HuH-7.5 (cell line): Measurements from ENCODE around the gene RCOR3.
"Not testable (repeated sequence)": the region's sequence is repeated elsewhere in the genome, so short reads cannot be mapped to it uniquely, and the experiment has no call there.

ENCODE experiments used
- DNase-seq: peaks from one replicate; pipeline ENCODE4 v3.0.0; 2011; ENCODE audit warnings: low spot score

Gene RCOR3

DNA sequence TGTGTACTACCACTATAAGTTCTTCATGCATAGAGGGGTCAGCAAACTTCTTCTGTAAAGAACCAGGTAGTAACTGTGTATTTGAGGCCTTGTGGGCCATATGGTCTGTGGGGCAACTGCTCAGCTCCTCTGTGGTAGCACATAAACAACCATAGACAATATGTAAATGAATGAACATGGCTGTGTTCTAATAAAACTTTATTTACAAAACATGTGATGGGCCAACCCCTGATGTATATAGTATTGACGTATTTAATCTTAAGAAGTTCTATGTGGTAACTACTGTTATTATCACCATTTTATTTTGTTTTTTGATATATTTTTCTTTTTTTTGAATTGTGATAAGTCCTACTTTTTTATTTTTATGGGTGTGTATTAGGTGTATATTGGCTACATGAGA is 82.8 kb downstream of the RCOR3 start:
- no peak for DNase-seq

DNA sequence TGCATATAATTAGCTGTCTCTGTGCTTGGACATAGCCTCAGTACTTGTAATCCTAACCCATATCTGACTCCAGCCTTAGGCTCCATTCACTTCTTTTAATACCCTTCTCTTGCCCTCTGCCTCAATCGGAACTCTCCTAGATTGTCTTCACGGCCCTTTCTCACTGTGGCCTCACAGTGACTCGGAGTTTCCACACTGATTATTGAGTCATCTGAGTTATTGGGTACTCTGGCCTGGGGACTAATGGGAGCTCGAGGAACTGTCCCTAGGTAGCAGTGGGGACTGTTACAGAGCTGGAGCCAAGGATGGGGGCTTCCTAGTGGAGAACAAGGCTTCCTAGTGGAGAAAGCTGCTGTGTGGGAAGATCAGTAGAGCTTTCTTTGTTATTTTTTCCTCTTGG is 84.4 kb downstream of the RCOR3 start:
- no peak for DNase-seq

- DNase-seq, result no peak
Observed at GRCh38 chr1:211344152-211344618, 85.0 kb downstream of the RCOR3 start.

DNA sequence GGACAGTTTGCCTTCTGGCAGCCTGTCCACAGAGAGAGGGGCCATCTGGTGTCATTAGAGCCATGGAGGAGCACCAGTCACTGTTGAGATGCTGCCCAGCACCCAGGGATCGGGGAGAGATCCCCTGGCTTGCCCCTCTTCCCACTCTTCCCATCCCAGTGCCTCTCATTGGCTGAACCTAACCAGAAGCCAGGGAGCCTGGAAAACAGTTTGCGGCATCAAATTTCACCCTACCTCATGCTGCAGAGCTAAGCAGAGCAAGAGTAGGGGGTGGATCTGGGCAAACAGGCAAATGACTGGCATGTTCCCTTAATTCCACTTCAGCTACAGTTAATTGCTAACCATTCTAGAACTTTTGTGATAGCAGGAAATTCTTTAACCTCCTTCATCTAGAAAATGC is 86.6 kb downstream of the RCOR3 start:
- no peak for DNase-seq

DNA sequence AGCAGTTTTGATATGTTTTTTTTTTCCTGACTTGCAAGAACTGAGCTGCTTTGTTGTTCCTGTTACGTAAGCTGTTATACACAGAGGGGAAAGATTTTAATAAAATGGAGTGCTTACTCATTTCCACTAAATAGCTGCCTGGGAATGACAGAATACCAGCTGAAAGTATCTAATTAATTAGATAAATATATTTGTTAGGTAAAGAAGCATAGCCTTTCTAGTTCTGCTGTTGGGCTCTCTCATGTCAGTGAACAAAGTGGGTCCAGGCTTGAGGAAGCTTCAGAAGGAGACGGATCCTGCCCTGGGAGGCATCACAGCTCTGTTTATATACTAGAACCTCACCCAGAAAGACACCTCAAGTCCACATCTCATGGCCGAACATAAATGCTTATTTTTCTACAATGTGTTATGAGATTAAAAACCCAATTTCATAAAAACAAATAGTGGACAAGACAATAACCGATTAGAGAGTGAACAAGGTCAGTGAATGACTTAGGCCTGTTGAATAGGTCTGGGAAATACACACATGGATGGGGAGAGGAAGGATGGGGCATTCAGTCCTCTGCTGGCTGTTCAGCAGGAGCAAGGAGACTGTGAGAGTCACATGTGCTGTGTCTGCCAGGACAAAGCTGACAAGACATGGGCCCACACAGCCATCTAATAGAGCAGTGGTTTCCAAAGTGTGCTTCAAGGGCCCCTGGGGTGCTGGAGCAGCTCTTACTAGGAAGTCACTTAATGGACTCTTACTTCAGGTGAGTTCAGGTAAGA is 88.1 kb downstream of the RCOR3 start:
- DNase-seq, result no peak

- DNase-seq, result no peak
Observed at GRCh38 chr1:211348547-211348946, 89.4 kb downstream of the RCOR3 start.

- DNase-seq, result no peak
Observed at GRCh38 chr1:211349741-211350140, 90.6 kb downstream of the RCOR3 start.

- not testable (repeated sequence) for DNase-seq
Observed at GRCh38 chr1:211352055-211352454, 92.9 kb downstream of the RCOR3 start.

DNA sequence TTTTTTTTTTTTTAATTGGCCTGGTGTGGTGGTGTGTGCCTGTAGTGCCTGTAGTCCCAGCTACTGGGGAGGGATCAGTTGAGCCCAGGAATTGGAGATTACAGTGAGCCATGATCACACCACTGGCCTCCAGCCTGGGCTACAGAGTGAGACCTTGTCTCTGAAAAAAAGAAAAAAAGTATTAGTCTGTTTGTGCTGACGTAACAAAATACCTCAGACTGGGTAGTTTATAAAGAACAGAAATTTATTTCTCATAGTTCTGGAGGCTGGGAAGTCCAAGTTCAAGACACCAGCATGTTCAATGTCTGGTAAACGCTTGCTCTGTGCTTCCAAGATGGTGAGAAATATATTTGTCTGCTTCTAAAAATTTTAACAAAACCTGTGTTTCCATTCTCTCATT is 93.3 kb downstream of the RCOR3 start:
- no peak for DNase-seq

DNA sequence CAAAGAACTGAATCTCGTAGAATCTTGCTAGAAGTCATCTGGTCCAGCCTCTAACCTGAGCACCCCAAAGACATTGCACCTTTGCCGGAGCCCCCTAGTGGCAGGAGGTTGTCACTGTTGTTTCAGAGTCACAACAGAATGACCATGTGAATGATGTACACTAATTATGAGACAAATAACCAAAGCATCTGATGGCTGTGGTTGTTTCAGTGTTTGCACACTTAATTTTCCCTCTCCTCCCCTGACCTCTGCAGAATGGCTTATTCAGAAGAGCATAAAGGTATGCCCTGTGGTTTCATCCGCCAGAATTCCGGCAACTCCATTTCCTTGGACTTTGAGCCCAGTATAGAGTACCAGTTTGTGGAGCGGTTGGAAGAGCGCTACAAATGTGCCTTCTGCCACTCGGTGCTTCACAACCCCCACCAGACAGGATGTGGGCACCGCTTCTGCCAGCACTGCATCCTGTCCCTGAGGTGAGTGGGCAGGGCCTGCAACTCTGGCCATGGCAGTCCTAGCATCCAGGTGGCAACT is 93.9 kb downstream of the RCOR3 start:
- DNase-seq, result no peak

- no peak for DNase-seq
Observed at GRCh38 chr1:211353562-211354212, 94.5 kb downstream of the RCOR3 start.

DNA sequence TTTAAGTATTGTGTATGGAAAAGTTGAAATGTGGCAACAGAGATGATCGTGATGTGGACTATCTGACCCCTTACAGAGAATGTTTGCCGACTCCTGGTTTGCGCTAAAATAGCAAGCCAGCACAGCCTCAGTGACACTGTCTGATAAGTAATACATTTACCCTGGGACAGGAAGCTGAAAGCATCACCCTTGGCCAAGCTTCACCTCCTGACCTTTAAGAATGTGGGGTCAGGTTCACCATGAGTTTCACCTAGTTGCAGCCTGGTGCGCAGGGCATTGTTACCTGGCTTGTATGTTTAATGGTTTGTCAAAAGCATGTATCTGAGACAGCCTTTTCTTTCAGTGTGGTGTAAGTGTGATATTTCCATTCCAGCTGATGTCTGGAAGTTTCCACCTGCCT is 96.7 kb downstream of the RCOR3 start:
- DNase-seq, result no peak

DNA sequence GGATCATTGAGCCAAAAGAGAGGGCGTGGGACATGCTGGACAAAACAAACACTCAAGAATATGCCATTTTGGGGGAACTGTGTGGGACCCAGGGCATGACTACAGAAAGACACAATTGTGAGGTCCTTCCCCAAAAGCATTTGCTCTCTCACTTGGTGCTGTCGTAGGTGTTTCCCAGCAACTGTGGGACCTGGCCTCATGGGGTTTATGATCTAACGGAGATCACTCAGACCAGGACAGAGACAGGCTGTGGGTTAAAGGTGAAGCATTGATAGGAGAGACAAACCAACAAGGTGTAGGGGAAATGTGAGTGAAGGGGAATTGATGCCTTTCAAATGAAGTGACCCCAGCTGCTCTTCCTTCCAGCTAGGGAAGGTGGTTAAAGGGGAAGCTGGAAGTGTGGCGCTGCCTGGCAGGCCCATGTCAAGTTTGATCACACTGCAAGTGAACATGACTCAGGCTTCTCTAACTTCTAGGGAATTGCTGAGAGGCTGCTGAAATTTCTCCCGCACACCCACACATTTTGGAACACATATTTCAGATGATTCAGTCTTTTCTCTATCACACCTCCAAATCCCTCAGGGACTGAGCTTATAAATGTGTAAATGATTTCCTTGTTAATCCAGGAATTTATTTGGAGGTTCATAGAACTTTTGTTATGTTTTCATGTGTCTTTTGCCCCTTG is 97.7 kb downstream of the RCOR3 start:
- DNase-seq, result no peak

DNA sequence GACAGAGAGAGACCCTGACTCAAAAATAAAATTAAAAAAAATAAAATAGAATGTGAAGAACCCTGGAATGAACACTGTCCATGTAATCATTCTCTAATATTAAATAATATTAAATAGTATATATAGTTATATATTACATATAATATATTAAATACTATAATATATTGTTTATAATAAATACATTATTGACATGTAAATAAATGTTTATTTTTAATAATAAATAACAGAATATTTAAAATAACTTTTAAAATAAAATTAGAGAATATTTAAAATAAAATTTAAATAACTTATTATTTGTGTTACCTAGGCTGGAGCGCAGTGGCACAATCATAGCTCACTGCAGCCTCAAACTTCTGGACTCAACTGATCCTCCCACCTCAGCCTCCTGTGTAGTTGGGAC is 99.5 kb downstream of the RCOR3 start:
- no peak for DNase-seq

GRCh38 chr1:211359876-211360275 is 100.7 kb downstream of the RCOR3 start:
- no peak for DNase-seq

DNA sequence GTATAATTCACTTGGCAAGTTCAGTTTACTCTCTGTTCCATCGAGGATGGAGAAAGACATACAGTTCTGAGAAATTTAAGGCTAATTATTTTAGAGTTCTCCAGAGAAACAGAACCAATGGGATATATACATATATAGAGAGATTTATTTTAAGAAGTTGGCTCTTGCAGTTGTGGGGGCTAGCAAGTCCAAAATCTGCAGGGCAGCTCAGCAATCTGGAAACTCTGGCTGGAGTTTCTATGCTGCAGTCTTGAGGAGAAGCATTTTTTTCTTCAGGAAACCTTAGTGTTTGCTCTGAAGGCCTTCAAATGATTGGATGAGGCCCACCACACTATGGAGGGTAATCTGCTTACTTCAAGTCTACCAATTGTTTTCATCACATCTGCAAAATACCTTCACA is 102.0 kb downstream of the RCOR3 start:
- DNase-seq, result no peak
